HFFc6 (cell line): Measurements from ENCODE around the gene PTPRF. TPM values are rescaled to one million over a fixed set of nuclear protein-coding genes. Genes with fewer than 3 reads are reported as not detected.

ENCODE experiments used
- DNase-seq: peaks from one replicate; pipeline ENCODE4 v3.0.0-alpha.2; 2018
- H3K27ac Mint-ChIP-seq: 2 replicates; pipeline ENCODE4 v1.8.0; 2020; ENCODE audit warnings: mild to moderate bottlenecking, mixed read lengths
- H3K27me3 Mint-ChIP-seq: 2 replicates; pipeline ENCODE4 v1.8.0; 2021; ENCODE audit warnings: mild to moderate bottlenecking, moderate library complexity, mixed read lengths; ENCODE audit not compliant: insufficient read depth
- H3K36me3 Mint-ChIP-seq: 2 replicates; pipeline ENCODE4 v1.8.0; 2021; ENCODE audit warnings: low read depth, mixed read lengths
- H3K4me1 Mint-ChIP-seq: 2 replicates; pipeline ENCODE4 v1.8.0; 2020; ENCODE audit warnings: low read depth, mixed read lengths
- H3K4me3 Mint-ChIP-seq: 2 replicates; pipeline ENCODE4 v1.8.0; 2020; ENCODE audit warnings: mild to moderate bottlenecking, moderate library complexity, mixed read lengths
- H3K9me3 Mint-ChIP-seq: 2 replicates; pipeline ENCODE4 v1.8.0; 2020; ENCODE audit warnings: mild to moderate bottlenecking, mixed read lengths
- total RNA-seq, 6 experiments: library from RNA; stranded (reverse); fragmentation: NEBNext Ultra II Directional; extraction: Animal tissue kit (Norgen Biotek cat#: 25700); gene quantifications; 2 replicates in 1 of 6; 3 replicates in 5 of 6; pipeline ENCODE4 v1.2.3, GENCODE V29; 2021
- TF ChIP-seq, protein P1 (sequence below): fragments of 200-600 bp; sonication (generic); IDR thresholded peaks from 2 replicates; pipeline ENCODE4 v1.5.0; 2021; ENCODE audit warnings: antibody characterized with exemption, mild to moderate bottlenecking

The PTPRF gene
- total RNA-seq, 6 experiments from 2014 or later, result 94.3 to 119 (median 109) TPM

GRCh38 chr1:43590388-43590925 lies 59.8 kb downstream of the PTPRF start:
- Mint-ChIP-seq H3K4me3 (no peak overlapping the region), H3K36me3 (peaks cover 17% of the 10 kb centered on the region), H3K4me1 (peaks cover 11% of the 10 kb centered on the region), H3K9me3 (no peaks in the 10 kb centered on the region), H3K27ac (no peak overlapping the region), H3K27me3 (peaks cover 2% of the 10 kb centered on the region)
- TF ChIP-seq, protein P1, sequence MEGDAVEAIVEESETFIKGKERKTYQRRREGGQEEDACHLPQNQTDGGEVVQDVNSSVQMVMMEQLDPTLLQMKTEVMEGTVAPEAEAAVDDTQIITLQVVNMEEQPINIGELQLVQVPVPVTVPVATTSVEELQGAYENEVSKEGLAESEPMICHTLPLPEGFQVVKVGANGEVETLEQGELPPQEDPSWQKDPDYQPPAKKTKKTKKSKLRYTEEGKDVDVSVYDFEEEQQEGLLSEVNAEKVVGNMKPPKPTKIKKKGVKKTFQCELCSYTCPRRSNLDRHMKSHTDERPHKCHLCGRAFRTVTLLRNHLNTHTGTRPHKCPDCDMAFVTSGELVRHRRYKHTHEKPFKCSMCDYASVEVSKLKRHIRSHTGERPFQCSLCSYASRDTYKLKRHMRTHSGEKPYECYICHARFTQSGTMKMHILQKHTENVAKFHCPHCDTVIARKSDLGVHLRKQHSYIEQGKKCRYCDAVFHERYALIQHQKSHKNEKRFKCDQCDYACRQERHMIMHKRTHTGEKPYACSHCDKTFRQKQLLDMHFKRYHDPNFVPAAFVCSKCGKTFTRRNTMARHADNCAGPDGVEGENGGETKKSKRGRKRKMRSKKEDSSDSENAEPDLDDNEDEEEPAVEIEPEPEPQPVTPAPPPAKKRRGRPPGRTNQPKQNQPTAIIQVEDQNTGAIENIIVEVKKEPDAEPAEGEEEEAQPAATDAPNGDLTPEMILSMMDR, result peak; percentile 51
- DNase-seq, result no peak

- no peak for DNase-seq
- TF ChIP-seq, protein P1, result no peak
- H3K36me3 Mint-ChIP-seq, result peaks cover 17% of the 10 kb centered on the region
- peaks cover 11% of the 10 kb centered on the region for H3K4me1 Mint-ChIP-seq
- no peaks in the 10 kb centered on the region for H3K9me3 Mint-ChIP-seq
- H3K4me3 Mint-ChIP-seq, result no peak overlapping the region
- H3K27ac Mint-ChIP-seq, result no peak overlapping the region
- H3K27me3 Mint-ChIP-seq, result peaks cover 2% of the 10 kb centered on the region
Measured at GRCh38 chr1:43591181-43591580, 60.5 kb downstream of the PTPRF start.

- no peak for DNase-seq
- Mint-ChIP-seq H3K27me3 (no peaks in the 10 kb centered on the region; the same call in 1 of the 2 replicates), H3K36me3 (peaks cover 17% of the 10 kb centered on the region), H3K9me3 (no peaks in the 10 kb centered on the region), H3K27ac (no peak overlapping the region), H3K4me3 (no peak overlapping the region), H3K4me1 (peaks cover 7% of the 10 kb centered on the region)
- TF ChIP-seq, protein P1, result no peak
Measured at GRCh38 chr1:43592051-43592665, 61.5 kb downstream of the PTPRF start.

- TF ChIP-seq, protein P1, result no peak
- H3K27ac Mint-ChIP-seq, result no peak overlapping the region
Measured at GRCh38 chr1:43592974-43593683, 62.4 kb downstream of the PTPRF start.

GRCh38 chr1:43596579-43596978 lies 65.9 kb downstream of the PTPRF start:
- Mint-ChIP-seq H3K36me3 (peaks cover 17% of the 10 kb centered on the region), H3K27ac (no peak overlapping the region), H3K4me1 (no peaks in the 10 kb centered on the region), H3K4me3 (no peak overlapping the region), H3K9me3 (no peaks in the 10 kb centered on the region), H3K27me3 (no peaks in the 10 kb centered on the region; the same call in 1 of the 2 replicates)
- no peak for DNase-seq
- TF ChIP-seq, protein P1, result no peak

More at GRCh38 chr1:43592974-43593683, 62.4 kb downstream of the PTPRF start:
- no peak for DNase-seq
- Mint-ChIP-seq H3K4me1 (no peaks in the 10 kb centered on the region), H3K27me3 (no peaks in the 10 kb centered on the region; the same call in 1 of the 2 replicates), H3K4me3 (no peak overlapping the region), H3K9me3 (no peaks in the 10 kb centered on the region), H3K36me3 (peaks cover 17% of the 10 kb centered on the region)
